Stimulated activated CD4-positive, alpha-beta T cell treated with anti-CD3 and anti-CD28 coated beads, Interleukin-15, amount 100 ng/mL, for 1 hour (primary cell): ENCODE data around the gene TMEM271.

ENCODE experiments used
- DNase-seq, 2 donors: peaks; one replicate each; pipeline ENCODE4 v3.0.0-alpha.2; 2020; ENCODE audit warnings: low read depth in 1 of 2, low spot score in 1 of 2

Gene TMEM271

DNA sequence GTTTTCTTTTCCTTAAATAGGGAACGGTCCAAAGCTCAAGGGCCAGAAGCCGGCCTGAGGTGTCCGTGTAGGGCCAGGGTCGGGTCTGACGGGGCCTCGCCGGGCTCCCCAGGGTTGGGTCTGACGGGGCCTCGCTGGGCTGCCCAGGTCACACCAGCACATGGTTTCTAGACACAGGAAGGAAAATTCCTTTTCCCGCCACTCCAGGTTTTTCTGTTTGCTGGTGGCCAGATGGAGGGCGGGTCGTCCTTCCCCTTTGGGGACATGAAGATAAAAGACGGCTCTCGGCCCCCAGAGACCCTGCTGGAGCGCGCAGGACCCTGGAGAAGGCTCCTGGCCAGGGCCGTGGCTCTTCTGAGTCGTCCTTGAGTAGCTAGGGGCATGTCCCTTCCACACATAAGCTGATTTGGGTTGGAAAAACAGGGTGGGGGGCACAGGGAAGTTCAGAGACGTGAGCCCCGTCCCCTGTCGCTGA is 42.0 kb downstream of the TMEM271 start:
- DNase-seq: no peak

DNA sequence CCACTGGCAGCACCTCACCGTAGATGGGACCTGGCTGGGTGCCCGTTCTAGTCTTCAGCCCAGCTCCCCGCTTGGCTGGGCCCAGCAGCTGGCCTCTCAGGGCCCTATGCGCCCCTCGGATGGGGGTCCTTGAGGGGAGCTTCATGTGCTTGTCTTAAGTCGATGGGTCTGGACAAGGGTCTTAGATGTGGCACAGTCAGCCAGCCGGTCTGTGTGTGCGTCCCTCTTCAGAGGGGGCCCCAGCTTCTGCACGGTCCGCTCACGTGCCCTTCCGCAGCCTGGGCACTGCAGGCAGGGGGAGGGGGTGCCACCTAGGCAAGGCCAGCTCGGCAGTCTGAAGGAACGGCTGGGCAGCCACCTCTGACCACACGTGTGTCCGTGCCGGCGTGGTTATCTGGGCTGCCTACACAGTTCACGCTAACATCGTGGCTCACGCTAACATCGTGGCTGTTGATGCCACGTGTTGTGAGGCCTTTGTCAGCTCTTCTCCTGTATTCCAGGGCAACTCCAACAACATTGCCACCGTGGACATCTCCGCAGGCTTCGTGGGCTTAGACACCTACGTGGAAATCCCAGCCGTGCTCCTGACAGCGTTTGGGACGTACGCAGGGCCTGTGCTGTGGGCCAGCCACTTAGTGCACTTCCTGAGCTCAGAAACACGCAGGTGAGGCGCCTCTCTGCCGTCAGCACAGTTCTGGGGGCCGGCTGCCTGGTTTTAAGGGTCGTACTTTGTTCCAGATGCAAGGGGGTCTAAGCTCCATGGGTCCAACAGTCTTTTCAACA is 42.6 kb downstream of the TMEM271 start:
- no peak for DNase-seq

DNA sequence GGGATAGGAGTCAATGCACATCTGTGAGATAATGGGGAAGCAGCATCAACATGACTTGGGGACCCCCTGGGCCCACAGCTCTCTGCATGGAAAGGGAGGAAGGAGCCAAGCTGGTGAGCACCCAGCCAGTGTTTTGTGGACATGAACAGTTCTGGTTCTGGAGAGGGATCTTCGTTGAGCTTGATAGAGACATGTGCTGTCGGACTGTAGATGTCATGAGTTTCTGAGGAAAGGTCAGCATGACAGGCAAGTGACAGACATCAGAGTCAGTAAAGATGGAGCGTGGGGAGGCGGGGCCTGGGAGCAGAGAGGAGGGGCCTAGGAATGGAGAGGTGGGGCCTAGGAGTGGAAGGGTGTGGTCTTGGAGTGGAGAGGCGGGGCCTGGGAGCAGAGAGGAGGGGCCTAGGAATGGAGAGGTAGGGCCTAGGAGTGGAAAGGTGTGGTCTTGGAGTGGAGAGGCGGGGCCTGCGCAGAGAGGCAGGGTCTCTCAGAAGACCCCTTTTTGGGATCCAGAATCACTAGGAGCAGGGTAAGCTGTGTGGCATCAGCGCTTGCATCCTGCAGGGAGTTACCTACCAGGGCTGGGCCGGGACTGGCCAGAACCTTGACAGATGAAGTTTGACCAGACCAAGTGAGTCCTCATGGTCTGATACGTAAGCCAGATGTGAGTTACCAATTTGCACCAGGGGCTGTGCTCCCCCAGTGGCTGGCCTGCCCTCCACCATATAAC is 43.3 kb downstream of the TMEM271 start:
- DNase-seq: no peak

DNA sequence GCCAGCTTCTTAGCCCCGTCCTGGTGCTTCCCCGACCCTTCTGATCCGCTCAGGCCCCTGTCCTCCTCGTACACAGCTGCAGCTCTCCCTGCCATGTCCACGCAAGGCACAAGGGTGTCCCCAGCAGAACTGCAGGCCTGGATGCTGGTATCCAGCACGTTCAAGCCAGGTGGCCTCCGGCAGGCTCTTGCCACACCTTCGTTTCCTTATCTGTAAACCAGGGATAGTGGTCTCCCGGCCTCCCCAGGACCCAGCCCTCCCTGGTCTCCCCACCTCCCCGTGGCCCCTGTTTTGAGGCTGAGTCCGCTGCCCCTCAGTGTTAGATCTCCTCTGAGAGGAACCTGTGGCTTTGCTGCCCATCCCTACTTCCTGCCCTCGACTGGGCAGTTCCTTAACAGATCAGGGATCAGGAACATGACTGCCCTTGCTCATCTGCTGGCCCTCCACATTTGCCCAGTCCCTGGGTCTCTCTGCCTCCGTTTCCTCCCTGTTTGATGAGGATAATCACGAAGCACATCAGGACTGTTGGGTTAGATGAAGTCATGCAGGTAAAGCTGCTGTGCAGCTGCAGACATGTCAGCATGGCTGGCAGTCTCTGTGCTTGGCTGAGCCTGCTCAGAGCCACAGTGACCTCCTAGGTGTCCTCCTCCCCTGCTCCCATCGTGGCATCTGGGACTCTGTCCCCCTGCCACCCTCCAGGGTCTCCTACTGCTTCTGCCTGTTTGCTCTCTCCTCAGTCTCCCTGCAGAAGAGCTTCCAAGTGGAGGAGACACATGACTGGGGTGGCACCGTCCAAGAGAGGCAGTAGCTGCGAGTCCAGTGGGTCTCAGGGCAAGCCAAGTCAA is 44.2 kb downstream of the TMEM271 start:
- no peak for DNase-seq

DNA sequence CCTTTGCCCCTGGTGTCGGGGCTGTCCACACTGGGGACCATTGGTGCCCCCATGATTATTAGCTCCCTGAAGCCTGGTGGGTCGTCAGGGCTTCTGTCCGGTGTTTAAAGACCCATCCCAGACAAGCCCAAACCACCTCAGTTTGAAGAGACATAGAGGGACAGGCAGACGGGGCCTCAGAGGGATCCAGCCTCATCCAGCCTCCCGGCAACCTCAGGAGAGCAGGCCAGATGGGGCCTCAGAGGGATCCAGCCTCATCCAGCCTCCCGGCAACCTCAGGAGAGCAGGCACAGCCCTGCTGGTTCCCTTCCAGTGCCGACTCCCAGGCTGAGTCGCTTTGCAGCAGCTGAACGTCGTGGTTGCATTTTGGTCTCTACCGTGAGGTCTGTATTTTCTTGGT is 45.0 kb downstream of the TMEM271 start:
- DNase-seq: no peak

DNA sequence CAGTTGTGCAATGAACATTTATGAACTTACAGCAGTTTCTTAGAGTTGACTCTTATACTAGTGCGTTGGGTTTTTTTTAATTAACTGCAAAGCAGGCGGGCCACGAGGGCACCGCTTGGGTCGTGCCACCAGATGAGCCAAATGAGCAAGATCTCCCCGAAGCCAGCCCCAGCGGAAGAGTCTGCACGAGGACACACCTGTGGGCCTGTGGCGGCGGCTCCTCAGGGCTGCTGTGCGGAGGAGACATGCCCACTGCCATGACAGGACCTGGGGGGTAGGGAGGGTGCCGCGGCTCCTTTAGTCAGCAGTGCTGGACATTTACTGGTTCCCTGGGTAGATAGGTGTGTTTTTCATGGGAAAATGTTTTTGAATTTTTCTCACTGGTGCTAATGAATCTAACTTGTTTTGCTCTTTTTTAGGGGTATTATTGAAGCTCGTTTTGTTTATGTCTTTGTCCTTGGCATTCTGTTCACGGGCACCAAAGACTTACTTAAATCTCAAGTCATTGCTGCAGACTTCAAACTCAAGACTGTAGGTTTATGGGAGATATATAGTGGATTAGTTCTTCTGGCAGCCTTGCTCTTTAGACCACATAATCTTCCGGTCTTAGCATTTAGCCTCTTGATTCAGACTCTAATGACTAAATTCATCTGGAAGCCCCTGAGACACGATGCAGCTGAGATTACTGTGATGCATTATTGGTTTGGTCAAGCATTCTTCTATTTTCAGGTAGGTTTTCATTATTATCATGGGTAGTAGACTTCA is 45.9 kb downstream of the TMEM271 start:
- no peak for DNase-seq

DNA sequence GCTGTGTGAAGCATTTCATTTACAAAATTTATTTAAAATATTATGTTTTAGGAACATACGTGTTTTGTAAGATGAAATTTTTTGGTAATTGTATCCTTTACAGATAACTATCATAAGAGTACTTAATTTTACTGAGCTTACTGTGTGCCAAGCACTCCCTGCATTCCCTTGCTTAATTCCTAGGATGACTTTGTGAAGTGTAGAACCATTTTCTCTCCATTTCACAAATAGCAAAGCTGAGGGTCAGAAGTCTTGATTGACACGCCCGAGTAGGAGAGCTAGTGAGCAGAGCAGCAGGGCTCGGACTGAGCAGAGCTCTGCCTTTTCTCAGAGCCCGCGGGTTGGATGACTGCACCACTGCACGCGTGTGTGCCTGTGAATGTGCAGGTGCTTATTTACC is 46.5 kb downstream of the TMEM271 start:
- DNase-seq: no peak

DNA sequence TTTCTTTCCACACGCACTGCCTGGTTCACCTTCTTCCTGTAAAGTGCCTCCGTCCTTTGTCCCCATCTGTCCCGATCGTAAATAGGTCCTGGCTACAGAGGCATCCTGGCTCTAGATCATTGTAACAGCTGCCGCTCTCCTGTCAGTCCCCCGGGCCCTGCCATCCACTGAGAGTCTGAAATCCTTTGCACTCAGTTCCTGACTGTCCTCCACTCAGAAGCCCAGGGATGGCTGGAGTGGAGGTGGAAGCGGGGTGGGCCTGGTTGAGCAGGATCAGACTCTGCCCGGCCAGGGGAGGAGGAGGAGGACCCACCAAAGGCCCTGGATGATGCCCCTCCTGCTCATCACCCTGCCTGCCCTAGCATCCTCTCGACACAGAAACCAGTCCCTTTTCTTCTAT is 47.3 kb downstream of the TMEM271 start:
- DNase-seq: no peak

DNA sequence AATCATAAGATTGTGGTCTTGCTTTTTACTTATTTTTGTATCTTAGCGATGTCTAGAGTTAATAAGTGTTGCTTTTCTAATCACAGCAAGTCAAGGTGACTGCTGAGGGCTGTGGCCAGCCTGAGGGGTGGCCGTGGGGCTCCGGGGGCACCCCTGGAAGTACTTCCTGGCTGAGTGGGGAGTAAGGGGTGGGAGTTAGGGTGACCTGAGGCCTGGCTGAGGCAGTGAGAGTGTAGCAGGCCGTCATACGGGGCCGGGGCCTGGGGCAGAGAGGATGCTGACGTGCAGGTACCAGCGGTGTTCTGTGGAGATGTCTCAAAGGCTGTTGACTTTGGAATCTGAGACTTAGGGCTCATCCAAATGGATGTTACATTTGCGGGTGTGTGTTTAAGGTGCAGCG is 47.8 kb downstream of the TMEM271 start:
- no peak for DNase-seq

DNA sequence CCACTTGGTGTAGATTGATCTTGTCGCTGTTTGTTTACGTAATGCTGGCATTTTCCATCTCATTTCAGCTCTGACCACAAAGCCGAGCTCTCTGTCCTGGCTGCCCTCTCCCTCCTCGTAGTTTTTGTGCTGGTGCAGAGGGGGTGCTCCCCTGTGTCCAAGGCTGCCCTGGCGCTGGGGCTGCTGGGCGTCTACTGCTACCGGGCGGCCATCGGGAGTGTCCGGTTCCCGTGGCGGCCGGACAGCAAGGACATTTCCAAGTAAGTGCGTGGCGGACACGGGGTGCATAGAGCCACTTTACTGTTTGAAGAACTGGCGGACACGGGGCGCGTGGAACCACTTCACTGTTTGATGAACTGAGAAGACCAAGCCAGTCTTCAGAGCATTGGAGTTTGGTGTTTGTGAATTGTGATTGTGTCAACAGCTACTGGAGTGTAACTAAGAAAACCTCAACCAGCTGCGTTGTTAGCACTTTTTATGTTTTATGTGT is 49.1 kb downstream of the TMEM271 start:
- DNase-seq: no peak

DNA sequence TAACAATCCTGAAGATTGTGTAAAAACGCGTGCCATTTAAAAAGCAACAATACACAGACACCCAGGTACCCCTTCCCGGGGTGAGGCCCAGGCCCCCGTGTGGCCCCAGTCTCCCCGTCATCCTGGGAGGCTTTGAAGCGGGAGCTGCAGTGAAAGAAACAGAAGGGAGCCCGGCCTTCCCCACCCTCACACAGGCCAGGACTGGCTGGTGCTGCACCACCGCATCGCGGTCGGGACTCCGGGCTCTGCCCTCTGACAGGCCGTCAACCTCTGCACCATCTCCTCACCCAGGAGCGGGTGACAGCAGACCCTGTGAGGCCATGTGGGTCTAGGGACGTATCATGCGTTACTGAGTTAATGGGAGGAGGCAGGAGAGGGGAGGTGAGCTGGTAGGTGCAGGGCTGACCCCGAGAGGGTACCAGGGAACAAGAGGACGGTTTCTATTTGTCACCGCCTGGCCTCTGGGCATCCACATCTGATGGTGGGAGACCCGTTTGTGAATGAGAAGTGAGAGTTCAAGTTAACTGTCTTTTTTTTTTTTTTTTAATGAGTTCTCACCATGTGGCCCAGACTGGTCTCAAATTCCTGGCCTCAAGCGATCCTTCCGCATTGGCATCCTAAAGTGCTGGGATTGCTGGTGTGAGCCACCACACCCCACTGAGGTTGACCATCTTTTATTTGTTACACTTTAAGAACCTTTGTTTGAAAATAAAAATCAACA is 49.7 kb downstream of the TMEM271 start:
- DNase-seq: no peak

DNA sequence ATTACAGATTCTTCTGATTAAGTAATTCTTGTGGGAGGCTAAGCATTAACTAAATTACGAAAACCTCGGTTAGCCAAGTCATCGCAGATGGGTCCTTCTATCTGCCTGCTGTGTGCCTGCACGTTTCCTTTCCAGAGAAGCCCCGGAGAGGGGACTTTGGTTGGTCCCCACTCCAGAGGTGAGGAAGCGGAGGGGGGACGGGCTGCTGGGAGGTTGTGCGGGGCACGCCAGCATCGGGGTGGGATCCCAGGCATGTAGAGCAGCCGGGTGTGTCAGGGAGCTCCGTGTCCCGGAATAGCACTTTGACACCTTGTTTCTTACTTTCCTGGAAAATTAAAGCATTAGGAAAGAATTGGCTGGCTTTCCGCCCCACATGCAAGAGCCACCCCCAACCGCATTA is 50.4 kb downstream of the TMEM271 start:
- no peak for DNase-seq

DNA sequence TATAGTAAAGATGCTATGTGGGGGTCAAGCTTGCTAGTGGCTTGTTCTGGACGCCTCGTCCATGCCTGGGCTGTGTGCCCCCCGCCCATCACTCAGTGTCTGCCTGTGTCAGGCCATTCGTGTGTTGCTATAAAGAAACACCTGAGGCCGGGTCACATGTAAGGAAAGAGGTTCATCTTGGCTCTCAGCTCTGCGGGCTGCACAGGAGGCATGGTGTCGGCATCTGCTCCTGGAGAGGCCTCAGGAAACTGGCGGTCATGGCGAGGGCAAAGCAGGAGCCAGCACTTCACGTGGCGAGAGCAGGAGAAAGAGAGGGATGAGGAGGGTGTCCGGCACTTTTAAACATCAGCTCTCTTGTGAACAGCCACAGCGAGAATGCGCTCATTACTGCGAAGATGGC is 51.9 kb downstream of the TMEM271 start:
- DNase-seq: no peak
